ENCODE results near the gene PDE2A.
A peak's percentile ranks its signal among the peaks of the same experiment; 100 is the strongest.

The PDE2A gene

GRCh38 chr11:72668629-72669347 is 5.4 kb downstream of the PDE2A start:
- no peak for DNase-seq

GRCh38 chr11:72665911-72666472 is 8.2 kb downstream of the PDE2A start:
- intact Hi-C loops (cut with DNase I): no loop called here
- no peak for DNase-seq

More at GRCh38 chr11:72668629-72669347, 5.4 kb downstream of the PDE2A start:
- intact Hi-C loops (cut with DNase I): no loop called here

GRCh38 chr11:72662036-72662435 is 12.2 kb downstream of the PDE2A start:
- DNase-seq: no peak
- intact Hi-C loops (cut with DNase I): no loop called here

GRCh38 chr11:72661486-72661885 is 12.7 kb downstream of the PDE2A start:
- no peak for DNase-seq
- intact Hi-C loops (cut with DNase I): no loop called here

DNA sequence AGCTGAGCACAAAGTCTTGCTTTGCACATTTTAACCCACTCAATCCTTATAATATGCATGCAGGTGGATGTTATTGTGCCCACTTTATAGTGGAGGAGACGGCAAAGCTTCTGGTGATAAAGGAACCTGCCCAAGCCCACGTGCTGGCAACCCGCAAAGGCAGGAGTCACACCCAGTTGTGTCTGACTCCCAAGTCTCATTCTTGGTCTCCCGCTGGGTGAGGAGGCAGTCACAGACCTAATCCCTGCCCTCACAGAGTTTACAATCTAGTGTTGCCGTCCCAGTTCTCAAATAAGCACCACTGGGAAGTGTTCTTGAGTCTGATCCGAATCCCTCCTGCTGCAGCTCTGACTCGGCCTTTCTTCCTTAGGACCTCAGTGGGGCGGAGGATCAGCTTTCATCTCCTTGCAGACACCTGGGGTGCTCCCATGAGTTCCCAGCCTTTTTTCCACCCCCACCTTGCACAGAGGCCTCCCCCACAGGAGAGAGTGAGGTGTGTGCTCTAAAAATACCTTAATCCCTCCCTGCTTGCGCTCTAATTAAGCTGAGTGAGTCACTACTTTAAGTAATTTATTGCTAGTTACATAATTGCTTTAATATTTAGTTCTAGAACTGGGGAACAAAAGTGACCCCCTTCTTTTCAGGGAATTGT is 15.1 kb downstream of the PDE2A start:
- DNase-seq: no peak
- intact Hi-C loops (cut with DNase I): no loop called here

DNA sequence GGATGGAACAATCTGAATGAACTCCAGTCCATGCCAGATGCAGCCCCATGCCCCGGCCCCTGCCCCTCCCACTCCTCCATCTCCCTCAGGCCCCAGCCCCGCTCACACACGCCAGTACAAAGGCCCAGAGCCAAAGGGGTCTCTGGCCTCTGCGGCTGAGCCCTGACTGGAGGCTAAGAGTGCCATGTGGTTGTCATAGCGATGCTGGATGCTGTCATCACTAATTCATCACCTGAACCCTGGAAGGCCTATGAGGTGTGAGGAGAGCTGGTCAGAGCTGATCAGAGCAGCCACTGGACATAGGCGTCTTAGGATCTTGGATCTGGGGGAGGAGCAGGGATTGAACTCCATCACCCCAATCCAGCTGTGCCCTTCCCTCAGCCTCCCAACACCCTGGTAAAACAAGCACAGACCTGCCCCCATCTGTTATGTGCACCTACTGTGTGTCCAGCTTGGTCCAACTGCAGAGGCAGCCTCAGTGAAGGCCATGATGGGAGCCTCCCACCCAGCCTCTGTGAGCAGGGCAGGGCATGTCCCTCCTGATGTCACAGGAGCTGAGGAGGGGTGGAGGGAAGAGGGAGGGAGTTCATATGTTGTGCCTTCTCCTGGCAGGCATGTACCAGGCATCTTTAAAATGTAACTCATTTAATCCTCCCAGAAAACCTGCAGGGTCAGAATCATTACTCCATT is 16.7 kb downstream of the PDE2A start:
- intact Hi-C loops (cut with DNase I): no loop called here
- DNase-seq: no peak

DNA sequence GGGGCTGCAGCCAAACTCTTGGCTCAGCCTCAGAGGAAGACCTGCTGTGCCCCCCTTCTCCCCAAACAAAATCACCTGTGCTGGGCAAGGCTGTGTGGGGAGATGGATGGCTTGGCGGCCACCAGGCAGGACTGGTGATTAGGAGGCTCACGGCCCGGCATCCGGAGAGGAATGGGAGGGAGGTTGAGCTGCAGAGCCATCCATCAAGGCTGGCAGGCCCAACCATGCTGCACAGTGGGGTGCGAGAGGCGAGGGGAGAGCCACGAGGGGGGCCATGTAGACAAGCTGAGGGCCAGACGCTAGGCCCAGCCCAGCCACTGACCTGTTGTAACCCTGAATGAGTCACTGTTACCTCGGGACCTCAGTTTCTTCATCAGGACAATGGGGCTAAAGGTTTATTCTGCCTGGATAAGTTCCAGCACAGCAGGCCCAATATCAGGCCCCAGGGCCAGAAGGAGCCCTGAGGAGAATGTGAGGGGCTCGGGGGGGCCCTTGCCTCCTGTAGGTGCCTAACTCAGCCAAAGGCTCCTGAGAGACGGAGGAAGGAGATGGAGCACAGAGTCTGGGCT is 18.2 kb downstream of the PDE2A start:
- intact Hi-C loops (cut with DNase I): no loop called here

GRCh38 chr11:72655014-72655413 is 19.2 kb downstream of the PDE2A start:
- no peak for DNase-seq
- intact Hi-C loops (cut with DNase I): no loop called here

More for the DNA sequence above, 18.2 kb downstream of the PDE2A start:
- peak in 1 of 10 donors; percentile 79 for DNase-seq

- intact Hi-C loops (cut with DNase I): no loop called here
- no peak for DNase-seq
Measured at GRCh38 chr11:72653649-72654048, 20.6 kb downstream of the PDE2A start.

DNA sequence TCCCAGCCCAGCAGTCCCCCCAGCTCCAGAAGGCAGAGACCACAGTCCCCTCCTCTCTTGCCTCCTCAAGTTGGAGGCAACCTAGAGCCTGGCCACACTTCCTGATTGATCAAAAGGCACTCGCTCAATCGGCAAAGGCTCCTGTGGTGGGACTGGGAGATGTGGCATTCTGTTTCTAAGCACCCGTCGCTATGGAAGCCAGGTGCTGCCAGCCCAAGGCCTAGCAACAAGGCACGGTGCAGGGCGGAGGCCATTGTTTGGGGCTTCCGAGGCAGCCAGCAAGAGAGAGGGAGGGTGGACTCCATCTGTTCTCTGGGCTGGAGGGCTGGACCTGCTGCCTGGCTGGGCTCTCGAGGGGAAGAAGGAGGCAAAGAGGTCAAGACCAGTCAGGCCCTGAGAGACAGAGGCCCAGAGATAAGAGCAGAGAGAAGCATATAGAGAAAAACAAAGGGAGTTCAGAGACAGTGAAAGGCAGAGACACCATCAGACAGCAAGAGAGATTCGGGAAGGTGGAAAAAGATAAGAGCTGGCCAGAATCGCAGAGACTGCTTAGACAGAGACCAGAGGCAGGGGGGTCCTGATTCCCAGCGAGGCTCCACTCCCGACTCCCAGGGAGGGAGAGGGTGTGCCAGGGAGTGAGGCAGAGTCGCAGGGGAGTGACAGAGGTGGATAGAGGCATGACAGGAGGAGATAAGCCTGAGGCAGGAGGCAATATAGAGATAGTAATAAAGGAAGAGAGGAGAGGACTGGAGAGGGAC is 21.2 kb downstream of the PDE2A start:
- DNase-seq: no peak
- intact Hi-C loops (cut with DNase I): no loop called here

DNA sequence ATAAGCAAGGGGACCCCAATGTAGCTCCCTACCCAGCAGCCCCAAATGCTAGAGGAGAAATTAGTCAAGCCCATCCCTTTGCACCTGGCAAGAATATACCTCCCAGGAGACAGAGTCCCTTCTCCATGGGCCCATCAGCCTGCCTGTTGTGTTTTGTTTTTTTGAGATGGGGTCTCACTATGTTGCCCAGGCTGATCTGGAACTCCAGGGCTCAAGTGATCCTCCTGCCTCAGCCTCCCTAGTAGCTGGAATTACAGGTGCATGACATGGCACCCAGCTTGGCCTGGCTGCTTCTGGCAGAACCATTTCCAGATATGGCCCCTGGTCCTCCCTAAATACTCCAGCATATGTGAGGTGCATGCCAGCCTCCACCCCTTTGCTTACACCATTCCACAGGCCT is 22.1 kb downstream of the PDE2A start:
- no peak for DNase-seq
- intact Hi-C loops (cut with DNase I): no loop called here

DNA sequence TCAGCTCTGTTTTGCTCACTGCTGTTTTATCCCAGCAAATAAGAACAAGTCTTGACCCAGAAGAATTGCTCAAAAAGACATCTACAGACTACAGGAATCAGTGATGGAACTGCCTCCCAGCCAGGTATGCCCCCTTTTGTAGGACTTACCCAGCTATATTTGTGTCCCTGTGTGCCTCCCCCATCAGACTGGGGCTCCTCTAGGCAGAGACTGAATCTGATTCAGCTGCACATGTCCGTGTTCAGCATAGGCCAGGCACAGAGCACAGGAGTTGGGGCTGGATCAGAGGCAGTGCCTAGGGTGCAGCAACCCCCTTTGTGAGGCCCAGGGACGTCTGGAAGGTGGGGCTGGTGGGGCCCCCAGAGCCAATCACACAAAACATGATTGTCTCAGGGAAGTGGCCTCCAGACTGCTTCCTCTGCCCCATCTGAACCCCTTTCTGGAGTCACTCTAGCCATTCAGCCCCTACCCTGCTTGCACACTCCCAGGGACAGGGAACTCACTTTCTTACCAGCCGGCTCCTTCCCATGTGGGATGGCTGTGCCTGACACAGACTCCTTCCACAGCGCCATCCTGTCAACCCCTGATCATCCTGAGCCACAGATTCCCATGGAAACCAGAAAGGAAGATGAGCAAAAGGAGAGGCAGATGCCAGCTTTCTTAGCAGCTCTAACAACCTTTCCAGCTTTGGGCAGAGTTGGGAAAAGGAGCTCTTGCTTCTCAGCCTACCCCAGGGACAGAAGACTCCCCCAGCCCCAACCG is 24.8 kb downstream of the PDE2A start:
- peak in 2 of 10 donors; percentile 74 to 89 for DNase-seq
- intact Hi-C loops (cut with DNase I): no loop called here

DNA sequence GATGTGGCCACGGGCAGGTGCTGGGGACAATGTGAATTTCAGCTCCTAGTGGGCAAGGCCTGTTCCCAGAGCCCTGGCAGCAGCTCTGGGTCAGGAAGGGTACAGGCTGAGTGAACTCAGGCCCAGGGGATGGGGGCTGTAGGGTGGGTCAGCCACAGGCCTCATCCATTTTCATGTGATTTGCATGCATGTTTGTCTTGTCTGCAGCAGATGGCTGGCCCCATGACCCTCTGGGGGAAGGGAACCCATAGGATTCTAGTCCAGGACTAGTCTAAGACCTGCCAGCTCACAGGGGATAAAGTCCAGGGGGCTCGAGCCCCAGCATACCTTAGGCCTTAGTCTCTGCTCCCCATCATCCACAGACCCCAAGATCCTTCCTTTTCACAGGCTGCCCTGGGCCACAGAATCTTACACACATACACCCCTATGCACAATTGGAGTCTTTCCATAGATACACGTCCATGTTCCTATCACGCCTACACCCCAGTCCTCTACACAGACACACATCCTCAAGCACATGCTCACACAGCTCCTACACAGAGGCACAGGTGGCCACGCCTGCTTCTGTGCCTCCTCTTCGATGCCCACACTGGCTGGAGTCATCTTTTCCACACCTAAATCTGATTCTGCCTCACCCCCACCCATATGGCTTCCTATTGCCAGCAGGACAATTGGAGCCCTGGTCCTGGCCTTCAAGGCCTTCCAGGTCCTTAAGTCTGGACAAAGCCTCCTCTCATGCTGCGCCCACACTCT is 25.7 kb downstream of the PDE2A start:
- DNase-seq: peak in 1 of 10 donors; percentile 75
- intact Hi-C loops (cut with DNase I): no loop called here

GRCh38 chr11:72647882-72648281 is 26.3 kb downstream of the PDE2A start:
- no peak for DNase-seq
- intact Hi-C loops (cut with DNase I): no loop called here

DNA sequence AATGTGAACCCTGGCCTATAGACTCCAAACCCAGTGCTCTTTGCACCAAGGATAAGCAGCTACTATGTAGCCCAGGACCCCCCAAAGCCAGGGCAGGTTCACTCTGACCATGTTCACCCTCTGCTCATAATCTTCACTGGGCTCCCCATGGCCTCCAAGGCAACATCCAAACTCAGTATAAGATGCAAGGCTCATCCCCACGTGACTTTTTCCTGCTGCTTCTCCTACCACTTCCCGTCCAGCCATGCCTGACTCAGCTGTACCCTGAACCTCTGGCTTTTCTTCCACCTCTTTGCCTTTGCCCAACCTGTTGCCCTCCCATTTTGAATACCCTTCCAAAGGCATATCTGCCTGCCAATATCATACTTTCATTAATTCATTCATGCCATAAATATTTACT is 27.8 kb downstream of the PDE2A start:
- DNase-seq: no peak
- intact Hi-C loops (cut with DNase I): no loop called here

GRCh38 chr11:72646024-72646423 is 28.2 kb downstream of the PDE2A start:
- no peak for DNase-seq
- intact Hi-C loops (cut with DNase I): no loop called here

DNA sequence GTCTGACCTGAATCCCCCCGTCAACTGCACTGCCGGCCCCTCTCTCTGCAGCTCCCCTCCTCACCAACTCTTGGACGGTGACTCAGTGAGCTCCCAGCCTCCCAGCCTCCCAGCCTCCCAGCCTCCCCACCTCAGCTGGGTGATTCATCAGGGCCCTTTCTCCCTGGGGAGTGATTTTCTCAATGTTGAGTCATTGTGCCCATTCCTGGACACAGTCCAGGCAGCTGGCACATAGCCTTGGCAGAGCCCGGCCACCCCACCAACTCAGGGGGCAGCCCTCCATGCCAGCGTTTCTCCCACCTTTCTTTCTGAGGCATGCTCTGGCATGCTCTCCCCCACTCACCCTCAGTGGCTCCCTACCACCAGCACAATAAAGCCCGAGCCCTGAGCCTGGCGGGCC is 30.7 kb downstream of the PDE2A start:
- intact Hi-C loops (cut with DNase I): loop anchor here (1.0 to 2.0 kb wide), 3 partner anchors 45 to 161 kb away; no protein-coding TSS in a partner anchor
- peak in 4 of 10 donors; percentile 50 to 93 (median 74) for DNase-seq

- DNase-seq: peak in 9 of 10 donors; percentile 49 to 95 (median 64)
- intact Hi-C loops (cut with DNase I): loop anchor here (1.0 to 2.0 kb wide), 3 partner anchors 44 to 160 kb away; no protein-coding TSS in a partner anchor
Measured at GRCh38 chr11:72642884-72643522, 31.2 kb downstream of the PDE2A start.

Data from posterior cingulate gyrus (tissue), 11 donors.